ENCODE measurements around the gene TRIO.
A peak's percentile ranks its signal among the peaks of the same experiment; 100 is the strongest.
"Not testable (repeated sequence)": the region's sequence is repeated elsewhere in the genome, so short reads cannot be mapped to it uniquely, and the experiment has no call there.

The TRIO gene

GRCh38 chr5:14142827-14143545 lies at the start of gene TRIO:
TRIO (plus strand) TSS chr5:14143342; CDS start chr5:14143726, 384 bp downstream.
- peak; percentile 98 for DNase-seq

- not testable (repeated sequence) for DNase-seq
Measured at GRCh38 chr5:14097380-14097779, 45.8 kb upstream of the TRIO start.

DNA sequence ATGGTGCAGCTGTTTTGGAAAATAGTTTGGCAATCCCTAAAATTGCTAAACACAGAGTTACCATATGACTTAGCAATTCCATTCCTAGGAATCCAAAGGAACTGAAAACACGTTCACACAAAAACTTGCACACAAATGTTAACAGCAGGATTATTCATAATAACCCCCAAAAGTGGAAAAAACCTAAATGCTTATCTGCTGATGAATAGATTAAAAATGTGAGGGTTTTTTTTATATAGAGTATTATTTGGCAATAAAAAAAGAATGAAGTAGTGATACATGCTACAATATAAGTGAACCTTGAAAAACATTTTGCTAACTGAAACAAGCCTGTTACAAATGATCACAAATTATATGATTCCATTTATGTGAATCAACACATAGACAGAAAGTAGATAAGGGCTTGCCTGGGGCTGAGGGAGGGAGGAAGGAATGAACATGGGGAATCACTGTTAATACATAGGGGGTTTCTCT lies 45.1 kb upstream of the TRIO start:
- DNase-seq, result no peak

GRCh38 chr5:14100281-14100680 lies 42.9 kb upstream of the TRIO start:
- DNase-seq, result no peak

GRCh38 chr5:14101922-14102321 lies 41.2 kb upstream of the TRIO start:
- DNase-seq, result no peak

GRCh38 chr5:14102666-14103065 lies 40.5 kb upstream of the TRIO start:
- DNase-seq, result no peak

GRCh38 chr5:14105718-14106410 lies 37.3 kb upstream of the TRIO start:
- peak; percentile 78 for DNase-seq

DNA sequence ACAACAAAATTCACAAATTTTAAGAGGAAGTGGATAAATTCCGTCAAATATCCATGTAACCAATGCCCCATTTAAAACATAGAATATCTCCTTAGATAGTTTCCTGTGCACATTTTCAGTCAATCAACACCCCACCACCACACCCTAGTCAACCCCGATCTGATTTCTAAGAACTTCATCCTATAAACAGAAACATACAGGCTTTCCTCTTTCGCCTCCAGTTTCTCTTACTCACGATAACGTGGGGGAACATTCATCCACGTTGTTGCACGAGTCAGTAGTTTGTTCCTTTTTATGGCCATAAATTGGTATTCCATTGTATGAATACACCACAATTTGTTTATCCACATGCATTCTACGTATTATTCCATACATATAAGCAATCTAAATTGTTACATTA lies 35.6 kb upstream of the TRIO start:
- no peak for DNase-seq

DNA sequence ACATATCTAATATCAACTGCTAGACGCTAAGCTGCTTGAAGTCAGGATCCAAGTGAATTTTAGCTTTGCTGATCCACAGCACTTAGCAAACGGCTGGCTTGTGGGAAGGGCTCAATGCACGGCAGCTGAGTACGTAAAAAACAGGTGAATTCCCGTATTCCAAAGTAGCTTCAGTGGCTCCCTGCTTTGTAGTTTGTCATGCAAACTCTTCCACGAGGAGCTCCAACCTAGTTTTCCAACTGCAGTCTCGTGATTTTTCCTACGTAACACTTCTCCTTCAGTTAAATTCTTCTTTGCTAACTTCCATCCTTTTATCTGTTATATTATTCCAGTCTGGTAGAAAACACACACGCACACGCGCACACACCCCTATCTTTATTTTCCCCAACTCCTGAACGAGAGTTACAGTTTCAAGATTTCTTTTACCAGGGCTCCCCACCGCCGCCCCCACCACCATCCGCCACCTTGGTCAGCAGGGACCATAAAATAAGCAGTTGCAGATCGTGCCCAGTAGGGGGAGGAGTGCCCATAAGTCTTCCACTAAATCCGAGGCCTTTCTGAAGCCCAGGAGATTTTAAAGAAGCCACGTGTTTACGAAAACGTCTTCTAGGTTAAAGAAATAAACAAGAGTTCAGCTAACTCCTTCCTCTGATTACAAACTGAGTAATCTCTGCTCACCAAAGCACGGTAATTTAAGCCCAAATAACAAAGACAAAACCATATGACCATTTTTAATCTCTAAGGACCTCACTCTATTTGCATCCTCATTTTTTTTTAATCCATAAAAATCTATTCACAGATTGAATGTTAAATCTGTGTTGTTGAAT lies 34.8 kb upstream of the TRIO start:
- peak; percentile 53 for DNase-seq

DNA sequence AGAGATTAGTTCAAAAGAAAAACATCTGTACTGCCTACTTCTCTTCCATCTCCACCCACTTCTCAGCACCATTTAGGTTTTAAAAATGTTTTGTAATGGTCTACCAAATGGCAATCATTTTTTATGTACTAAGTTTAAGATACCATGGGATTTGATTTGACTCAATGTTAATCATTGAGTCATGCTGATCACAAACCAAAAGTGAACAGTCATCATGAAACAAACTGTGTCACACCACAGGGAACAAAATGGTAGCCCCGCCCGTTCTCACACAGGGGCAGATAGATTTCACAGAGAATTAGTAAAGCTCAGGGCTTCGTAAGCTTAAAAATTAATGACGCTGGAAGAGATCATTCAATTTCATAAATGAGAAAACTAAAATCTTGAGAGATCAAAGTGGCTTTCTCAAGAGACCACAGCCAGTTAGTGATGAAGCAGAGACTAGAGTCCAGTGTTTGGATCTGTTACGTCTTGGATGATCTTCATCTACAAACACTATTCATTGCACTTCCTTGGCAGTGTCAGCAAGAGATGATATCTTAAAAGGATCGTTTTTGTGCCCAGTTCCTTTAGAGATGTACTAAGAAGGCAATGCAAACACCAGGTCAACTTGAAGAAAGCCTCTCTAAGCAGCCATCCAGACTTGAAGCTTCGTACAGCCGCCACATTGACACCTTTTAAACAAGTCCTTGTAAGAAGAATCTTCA lies 33.9 kb upstream of the TRIO start:
- DNase-seq, result no peak

DNA sequence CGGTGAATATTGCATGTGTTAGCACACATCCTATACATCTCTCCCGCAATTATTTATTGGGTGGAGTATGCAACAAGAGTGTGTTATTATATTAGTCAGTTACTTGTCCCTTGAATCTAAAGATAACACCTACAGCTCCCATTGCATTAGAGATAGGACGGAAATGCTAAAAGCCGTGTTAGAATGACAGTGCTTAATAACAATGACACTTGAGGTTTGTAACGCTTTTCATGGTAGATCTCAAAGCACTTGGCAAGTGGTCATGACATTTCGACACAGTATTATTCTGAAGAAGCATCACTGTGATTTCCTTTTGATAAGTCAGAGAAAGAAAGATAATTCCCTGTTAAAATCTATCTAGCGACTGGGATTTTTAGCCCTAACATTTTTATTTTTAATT lies 33.4 kb upstream of the TRIO start:
- no peak for DNase-seq

- DNase-seq, result no peak
Measured at GRCh38 chr5:14110196-14110595, 32.9 kb upstream of the TRIO start.

GRCh38 chr5:14110680-14111079 lies 32.5 kb upstream of the TRIO start:
- DNase-seq, result no peak

GRCh38 chr5:14112998-14113652 lies 30.0 kb upstream of the TRIO start:
- DNase-seq, result no peak

DNA sequence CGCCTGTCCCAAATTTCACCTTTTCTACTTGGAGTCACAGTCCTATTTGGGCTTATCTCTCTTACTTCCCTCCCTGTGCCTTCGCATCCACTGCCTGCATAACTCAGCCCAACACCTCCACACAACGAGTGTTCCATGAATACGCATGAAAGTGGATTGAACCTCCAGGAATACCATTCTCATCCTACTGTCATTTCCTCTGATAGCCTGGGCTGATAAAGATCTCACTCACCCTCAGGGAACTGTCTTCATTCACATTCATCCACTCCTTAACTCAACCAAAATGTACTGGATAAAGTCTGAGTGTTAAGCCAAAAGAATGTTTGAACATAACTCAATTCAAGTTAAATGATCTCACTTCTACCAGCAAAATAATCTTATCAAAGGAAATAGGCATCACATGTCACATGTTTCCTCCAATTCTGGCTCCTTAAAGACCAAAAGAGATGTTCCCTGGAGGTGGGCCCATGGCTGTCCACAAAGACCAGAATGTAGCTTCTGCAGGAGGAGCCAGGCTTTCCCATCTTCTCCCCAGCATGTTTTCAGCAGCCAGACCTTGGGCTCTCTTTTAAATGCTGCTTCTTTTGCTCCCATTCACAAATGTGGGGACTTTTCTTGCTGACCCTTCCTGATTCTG lies 28.4 kb upstream of the TRIO start:
- DNase-seq, result no peak

- DNase-seq, result no peak
Measured at GRCh38 chr5:14115323-14115895, 27.7 kb upstream of the TRIO start.

DNA sequence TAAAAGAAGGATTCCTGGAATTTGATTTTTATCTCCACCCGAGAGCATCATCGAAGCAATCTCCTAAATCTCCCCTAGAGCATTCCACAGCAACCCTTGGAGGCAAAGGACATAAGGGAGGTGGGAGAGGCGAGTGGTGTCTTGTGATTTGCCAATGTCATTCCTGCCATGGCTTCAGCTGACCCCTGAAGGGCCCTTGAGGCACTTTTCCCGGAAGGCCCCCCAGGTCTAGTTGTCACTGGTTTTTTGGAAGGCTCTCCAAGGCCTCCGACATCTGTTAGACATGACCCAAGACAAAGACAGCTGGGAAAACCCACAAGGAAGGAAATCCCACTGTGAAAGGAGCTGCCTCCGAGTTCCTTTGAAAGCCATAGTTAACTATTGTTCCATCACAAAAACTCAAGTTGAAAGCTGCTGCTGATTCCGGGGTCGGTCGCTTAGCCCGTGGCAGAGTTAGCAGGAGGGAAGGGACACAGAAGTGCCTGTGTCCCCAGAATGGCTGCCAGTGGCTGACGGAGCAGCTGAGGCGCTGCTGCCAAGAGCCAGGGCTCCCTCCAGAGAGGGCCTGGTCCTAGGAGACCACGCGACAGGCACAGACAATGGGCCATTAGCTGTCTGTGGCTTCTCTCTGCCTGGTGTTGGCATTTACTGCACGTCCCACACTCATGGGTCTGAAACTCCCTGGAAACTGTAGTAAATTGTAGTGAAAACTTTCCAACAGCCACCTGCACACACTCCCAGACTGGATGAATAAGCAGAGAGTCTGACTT lies 24.4 kb upstream of the TRIO start:
- no peak for DNase-seq

- no peak for DNase-seq
Measured at GRCh38 chr5:14120176-14120575, 23.0 kb upstream of the TRIO start.

GRCh38 chr5:14121552-14121951 lies 21.6 kb upstream of the TRIO start:
- no peak for DNase-seq

DNA sequence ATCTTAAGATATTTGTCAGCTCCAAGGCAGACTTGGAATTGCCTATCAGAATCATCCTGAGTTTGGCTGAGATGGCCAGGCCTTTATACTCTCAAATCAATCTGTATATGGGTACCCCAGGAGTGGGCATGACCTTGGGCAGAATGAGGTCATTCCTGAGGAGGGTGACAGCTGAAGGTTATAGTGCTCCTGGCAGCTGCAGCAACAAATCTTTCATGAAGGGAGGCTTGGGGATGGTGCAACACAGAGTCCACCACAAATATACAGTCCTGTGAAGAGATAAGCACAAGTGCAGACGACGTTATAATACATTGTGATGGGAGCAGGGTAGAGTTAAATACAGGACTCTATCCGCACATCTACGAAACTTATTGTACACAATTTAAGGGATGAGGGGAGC lies 21.1 kb upstream of the TRIO start:
- DNase-seq, result no peak

DNA sequence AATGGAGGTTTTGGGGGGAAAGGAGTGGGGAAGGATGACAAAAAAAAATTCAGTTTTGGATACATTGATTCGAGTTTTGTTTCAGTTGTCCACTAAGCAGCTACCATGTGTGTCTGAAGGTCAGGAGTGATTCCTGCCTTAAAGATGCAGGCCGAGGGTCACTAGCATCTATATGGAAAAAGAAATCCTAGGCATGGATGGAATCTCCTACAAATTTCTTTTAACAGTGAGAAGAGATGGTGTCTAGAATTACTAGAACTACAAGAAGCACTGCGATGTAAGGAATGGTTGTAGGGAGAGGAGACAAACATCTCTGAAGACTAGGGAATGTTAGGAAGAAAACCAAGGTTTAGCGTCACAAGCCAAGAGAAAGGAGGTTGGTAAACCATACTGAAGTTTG lies 19.6 kb upstream of the TRIO start:
- DNase-seq, result no peak
